NCI-H2029 treated with DMSO at 0.1 percent for 48 hours (cell line): Measurements from ENCODE around the gene TFAM.

ENCODE experiments used
- DNase-seq: peaks from one replicate; lab custom pipeline; 2025; lab: John Stamatoyannopoulos, UW

Gene TFAM

DNA sequence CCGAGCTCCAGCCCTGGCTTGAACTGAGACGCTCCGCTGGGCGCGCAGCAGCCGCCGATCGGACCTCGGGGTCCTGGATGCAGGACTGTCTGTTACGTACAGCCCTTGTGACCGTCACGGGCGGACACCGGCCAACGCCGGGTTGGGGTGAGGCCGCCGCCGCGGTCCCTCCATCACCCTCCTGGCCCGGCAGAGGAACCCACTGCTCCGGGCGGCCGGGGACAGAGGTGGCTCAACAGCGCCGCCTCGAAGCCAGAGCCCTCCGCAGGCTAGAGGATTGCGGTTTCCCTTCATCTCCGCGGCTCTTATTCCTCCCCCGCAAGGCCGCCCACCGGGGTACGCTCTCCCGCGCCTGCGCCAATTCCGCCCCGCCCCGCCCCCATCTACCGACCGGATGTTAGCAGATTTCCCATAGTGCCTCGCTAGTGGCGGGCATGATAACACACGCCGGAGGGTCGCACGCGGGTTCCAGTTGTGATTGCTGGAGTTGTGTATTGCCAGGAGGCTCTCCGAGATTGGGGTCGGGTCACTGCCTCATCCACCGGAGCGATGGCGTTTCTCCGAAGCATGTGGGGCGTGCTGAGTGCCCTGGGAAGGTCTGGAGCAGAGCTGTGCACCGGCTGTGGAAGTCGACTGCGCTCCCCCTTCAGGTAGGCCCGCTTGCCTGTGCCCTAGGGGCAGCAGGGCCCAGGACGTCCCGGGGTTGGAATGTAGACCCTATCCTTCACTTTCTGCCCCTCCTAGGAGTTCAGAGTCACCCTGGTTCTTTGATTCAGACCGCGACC is at the start of gene TFAM:
Gene TFAM (plus strand): TSS at position 412 of the 785 bp plus-strand sequence. CDS start 138 bp downstream, at position 550.
- DNase-seq = peak; percentile 58

GRCh38 chr10:58336242-58336641 is 49.0 kb upstream of the TFAM start:
- no peak for DNase-seq

DNA sequence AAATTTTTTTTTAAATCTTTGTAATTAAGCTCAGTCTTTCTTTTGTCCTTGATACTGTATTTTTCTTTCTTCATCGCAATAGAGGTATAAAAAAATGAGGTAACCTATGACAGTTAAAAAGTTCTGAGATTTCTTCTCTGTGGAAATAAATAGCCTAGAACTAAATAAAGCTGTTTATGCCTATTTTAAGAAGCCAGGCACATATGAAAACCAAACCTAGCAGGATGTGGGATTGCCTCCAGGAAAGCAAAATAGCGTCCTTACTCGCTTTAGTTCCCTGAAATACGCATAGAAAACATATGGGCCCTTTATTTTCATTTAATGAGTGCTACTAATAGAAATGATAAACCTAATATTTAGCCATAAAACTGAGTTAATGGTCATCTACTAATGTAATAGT is 43.8 kb upstream of the TFAM start:
- no peak for DNase-seq

- no peak for DNase-seq
Measured at GRCh38 chr10:58341947-58342346, 43.3 kb upstream of the TFAM start.

DNA sequence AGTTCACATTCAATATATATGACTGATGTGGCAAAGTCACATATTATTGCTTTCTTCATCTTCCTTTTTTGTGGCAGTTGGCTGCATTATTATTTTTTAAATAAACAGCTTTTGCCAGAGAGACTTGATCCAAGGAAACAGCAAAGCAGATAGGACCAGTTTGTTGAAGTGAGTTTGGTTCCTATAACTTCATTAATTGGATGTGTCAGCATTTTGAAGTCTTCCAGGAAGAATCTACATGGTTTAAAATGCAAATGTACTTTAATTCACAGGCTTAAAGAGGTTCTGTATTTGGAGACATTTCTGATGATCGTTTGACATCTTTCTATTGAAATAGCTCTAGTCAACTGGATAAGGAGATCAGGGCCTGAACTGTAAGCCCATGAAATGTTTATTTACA is 37.2 kb upstream of the TFAM start:
- no peak for DNase-seq

DNA sequence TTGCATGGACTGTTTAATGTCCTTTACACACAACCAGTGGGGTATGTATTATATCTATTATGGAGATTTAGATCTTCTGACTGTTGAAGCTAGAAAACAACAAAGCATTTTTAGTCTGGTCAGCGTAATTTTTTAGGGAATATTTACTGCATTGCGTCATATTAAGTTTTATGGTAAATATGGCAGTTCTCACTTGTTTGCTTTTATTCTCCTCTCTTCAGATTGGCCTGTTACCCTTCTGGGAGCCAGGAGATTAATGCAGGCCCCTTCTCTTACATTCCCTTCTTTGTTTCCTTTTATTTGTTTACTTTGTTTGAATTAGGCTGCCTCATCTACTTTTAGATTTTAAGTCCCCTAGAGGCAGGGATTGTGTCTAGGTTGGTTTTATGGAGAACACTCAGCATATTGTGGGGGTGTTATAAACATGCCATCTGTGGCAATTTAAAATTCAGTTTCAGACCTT is 36.6 kb upstream of the TFAM start:
- DNase-seq = peak; percentile 10

DNA sequence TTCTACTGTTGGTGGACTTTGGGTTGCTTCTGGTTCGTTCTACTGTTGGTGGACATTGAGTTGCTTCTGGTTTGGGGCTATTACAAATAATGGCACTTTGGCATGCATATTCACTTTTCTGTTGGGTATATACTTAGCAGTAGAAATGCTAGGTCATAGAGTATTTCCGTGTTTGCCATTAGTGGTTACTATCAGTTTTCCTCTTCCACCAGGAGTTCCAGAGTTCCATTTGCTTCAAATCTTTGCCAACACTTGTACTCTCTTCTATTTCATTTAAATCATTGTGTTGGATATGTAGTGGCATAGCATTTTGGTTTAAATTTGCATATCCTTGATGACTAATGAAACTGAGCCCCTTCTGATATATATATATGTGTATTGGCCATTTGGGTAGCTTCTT is 35.2 kb upstream of the TFAM start:
- DNase-seq = no peak

GRCh38 chr10:58350619-58351323 is 34.4 kb upstream of the TFAM start:
- DNase-seq = no peak

DNA sequence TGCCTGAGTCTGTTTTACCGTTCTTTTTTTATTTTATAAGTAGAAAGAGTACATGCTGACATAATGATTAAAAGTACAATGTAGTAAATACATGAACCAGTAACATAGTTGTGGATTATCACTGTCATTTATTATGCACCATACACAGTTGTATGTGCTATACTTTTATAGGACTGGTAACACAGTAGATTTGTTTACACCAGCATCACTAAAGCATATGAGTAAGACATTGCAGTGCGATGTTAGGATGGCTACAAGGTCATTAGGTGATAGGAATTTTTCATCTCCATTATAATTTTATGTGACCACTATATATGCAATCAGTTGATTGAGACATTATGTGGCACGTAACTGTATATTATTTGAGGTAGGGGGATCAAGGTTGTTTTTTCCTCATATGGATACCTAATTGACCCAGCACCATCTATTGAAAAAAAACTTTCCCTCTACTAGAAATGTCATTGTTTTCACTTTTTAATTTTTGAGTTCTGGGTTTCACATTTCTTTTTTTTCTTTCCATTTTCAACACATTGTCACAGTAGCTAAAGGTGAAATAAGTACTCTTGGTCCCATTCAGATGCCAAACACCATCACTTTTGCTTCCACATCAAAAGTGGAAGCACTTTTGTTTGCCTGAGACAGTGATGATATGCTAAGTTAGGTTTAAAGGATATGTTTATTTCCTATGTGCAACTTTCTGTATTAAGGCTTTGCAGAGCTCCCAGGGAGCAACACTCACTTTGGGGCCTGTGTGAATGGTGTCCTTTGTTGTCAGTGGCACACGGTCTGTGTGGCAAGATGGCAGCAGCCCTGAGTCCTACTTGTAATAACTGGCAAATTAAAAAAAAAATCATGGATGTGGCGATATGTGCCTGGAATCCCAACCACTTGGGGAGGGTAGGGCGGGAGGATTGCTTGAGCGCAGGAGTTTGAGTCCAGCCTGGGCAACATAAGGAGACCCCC is 33.3 kb upstream of the TFAM start:
- no peak for DNase-seq

GRCh38 chr10:58352956-58353610 is 32.1 kb upstream of the TFAM start:
- DNase-seq = no peak

DNA sequence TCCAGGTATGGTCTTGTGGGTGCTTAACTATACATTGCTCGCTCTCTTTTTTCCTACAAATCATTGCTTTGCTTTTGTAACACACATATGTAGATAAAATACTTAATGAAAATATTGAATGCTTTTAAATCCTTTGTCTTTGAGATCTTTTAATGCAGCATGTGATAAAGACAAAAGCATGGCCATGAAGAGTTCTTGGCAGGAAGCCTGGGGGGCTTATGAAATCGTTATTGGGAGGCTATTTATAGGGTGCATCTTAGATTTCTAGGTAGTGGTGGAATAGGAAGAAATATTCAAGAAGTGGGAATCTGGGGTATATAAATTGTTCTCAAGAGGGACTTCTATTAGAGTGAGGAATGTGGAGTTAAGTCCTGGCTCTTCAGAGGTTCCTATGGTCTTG is 28.5 kb upstream of the TFAM start:
- DNase-seq = no peak

DNA sequence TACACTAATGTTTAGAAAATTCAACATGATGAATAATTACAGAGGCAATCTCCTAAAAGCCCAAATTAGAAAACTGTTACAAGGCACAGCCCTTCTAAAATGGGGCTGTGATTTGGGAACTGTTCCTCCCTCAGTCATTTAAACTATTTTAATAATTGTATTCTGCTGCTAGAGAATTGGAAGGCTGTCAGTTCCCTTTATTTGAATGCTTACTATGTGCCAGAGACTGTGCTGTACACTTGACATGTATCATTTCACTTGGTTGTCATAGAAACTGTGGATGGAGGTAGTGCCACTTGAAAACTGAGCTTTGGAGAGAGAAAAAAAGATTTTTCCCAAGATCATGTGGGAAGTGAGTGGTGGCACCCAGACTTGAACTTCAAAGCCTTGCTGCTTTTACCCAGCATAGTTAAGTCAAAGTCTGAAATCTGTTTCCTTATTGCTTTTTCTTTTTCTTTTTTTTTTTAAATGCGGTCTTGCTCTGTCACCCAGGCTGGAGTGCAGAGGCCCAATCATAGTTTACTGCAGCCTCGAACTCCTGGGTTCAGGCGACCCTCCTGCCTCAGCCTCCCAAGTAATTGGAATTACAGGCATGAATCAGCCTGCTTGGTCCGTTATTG is 26.8 kb upstream of the TFAM start:
- no peak for DNase-seq

DNA sequence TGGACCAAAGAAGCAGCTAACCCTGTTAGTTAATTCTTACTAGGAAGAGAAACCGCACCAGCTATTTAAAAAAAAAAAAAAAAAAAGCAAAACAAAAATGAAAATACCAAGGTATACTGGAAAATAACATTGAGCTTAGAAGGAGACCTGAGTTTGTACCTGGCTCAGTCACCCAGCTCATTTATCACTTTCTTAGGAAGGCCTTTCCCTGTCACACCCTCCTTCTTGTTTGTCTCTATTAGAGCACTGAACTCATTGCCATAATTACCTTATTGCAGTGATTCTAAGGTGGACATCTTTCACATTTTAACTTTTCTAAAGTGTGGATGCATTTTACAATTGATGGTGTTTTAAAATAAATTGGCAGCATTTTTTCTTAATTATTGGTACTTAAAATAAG is 26.3 kb upstream of the TFAM start:
- DNase-seq = no peak

DNA sequence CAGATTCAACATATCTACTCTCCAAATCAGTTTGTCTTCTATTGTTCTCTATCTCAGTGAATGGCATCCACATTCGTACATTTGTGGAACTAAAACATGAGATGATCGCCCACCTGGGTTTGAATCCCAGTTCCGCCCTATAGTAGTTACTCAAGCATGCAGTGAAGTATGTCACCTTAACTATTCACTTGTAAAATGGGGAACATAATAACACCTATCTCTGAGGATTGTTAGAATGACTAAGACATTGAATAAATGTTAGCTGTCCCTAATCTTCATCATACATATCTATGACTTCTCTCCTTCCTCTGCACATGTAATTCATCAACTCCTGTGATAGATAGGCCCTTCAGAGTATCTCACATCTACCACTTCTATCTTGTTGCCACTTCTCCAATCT is 25.7 kb upstream of the TFAM start:
- DNase-seq = no peak

DNA sequence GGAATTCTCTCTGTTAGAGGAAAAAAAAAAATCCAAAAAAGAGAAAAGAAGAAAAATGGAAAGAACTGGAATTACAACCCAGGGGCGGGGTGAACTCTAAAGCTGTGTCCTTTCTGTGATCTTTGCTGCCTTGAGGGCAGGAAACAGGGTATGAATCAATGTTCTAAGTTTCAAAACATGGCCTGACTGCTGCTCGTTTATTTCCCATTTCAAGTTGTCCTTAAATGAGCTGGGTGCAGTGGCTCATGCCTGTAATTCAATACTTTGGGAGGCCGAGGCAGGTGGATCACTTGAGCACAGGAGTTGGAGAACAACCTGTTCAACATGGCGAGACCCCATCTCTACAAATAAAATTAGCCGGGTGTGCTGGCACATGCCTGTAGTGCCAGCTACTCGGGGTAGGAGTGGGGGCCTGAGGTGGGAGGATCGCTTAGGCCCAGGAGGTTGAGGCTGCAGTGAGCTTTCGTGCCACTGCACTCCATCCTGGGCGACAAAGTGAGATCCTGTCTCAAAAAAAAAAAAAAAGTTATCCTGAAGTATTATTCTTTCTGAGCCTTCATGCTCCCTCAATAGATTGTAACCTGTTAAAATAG is 24.7 kb upstream of the TFAM start:
- DNase-seq = no peak

DNA sequence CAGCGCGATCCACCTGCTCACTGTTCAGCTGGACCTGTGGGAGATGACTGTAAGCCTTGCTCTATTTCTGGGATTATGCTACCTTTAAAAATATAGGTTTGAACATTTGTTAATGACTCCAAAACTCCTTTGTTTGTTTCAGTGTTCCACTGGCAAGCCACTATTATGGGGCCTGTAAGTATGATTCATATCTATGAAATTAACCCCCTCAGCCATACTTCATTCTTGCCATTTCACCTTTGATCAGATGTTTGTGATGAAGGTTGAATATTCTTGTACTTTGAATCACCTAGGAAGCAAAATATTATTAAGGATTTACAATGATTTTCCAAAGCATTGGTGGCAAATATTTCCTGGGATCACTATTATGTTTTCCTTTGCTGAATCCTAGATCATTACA is 23.9 kb upstream of the TFAM start:
- no peak for DNase-seq

GRCh38 chr10:58362027-58362789 is 23.0 kb upstream of the TFAM start:
- DNase-seq = no peak

DNA sequence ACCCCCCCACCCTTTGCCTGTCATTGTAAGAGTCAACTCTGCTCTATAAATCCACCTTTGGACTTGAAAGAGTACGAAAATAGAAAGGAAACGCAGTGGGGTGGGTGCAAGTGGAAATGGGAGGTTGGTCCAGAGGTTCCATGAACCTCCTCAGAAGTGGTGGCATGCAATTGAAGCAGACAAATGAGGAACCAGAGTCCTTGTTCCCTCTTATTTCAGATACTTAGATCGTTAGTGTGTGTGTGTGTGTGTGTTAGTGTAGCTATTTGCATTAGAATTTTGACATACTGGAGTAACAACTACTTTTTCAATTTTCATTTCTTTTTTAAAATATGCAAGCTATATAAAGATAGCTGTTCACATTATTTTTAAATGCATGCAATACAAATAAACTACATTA is 18.1 kb upstream of the TFAM start:
- no peak for DNase-seq

DNA sequence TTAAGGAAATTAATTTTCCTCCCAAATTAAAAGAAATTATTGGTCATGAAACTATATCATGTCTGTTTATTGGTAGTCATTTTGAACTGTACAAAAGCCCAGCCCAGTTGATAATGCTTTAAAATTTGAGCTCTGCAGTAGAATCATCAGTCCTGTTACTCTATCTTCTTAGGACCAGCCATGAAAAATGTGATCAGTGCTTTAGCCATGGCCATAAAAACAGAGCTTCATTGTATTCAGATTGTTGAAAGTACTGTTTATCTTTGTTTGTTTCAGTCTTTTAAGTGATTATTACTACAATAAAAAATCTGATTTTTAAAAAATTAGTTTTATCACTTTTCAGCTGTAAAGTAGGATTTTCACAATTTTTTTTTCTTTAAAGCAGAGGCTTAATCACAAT is 13.7 kb upstream of the TFAM start:
- no peak for DNase-seq
